Kidney (tissue), 14 donors: ENCODE results near the gene IQCN. TPM values are rescaled to one million over a fixed set of nuclear protein-coding genes. Genes with fewer than 3 reads are reported as not detected.

Experiments used
- DNase-seq, 5 donors: peaks; one replicate each; pipeline ENCODE4 v3.0.0-alpha.2; 2013 to 2020
- FAIRE-seq: peaks from 2 replicates; lab custom pipeline; 2012; peaks lifted over from hg19 to GRCh38; lab: Jason Lieb, UNC
- H3K27ac ChIP-seq, 2 donors: one replicate each; pipeline ENCODE4 v1.7.0; 2013; ENCODE audit warnings: low read depth in 2 of 2, low read length in 2 of 2, inconsistent platforms in 1 of 2
- H3K27me3 ChIP-seq: one replicate; pipeline ENCODE4 v1.7.1; 2013; ENCODE audit warnings: low read length, inconsistent platforms; ENCODE audit not compliant: control insufficient read depth, insufficient read depth
- H3K36me3 ChIP-seq, 3 donors: one replicate each; pipeline versions ENCODE4 v1.7.0 to v1.7.1; 2013; ENCODE audit warnings: low read length in 3 of 3, control low read depth in 1 of 3, inconsistent platforms in 1 of 3; ENCODE audit not compliant: insufficient read depth in 3 of 3, control insufficient read depth in 2 of 3
- H3K4me1 ChIP-seq, 3 donors: one replicate each; pipeline versions ENCODE4 v1.7.0 to v1.7.1; 2013; ENCODE audit warnings: low read length in 3 of 3, inconsistent platforms in 1 of 3, low read depth in 1 of 3; ENCODE audit not compliant: control insufficient read depth in 2 of 3, insufficient read depth in 2 of 3
- H3K4me3 ChIP-seq, 3 donors: one replicate each; pipeline versions ENCODE4 v1.7.0 to v1.8.1; 2013; ENCODE audit warnings: low read length in 3 of 3, control low read depth in 1 of 3, inconsistent platforms in 1 of 3
- H3K9ac ChIP-seq, 3 donors: one replicate each; pipeline versions ENCODE4 v1.7.0 to v1.7.1; 2013; ENCODE audit warnings: low read length in 3 of 3, control low read depth in 1 of 3, inconsistent platforms in 1 of 3
- H3K9me3 ChIP-seq, 3 donors: one replicate each; pipeline versions ENCODE4 v1.7.0 to v1.7.1; 2013; ENCODE audit warnings: low read length in 3 of 3, control low read depth in 1 of 3, inconsistent platforms in 1 of 3; ENCODE audit not compliant: control insufficient read depth in 2 of 3, insufficient read depth in 1 of 3
- CTCF ChIP-seq: IDR thresholded peaks from 3 replicates; pipeline ENCODE4 v1.5.1; 2012; ENCODE audit warnings: mild to moderate bottlenecking, moderate library complexity, borderline replicate concordance; ENCODE audit not compliant: insufficient read depth; ENCODE audit errors: extremely low read depth
- intact Hi-C: fragments of 100-400 bp; cut with DNase I; formaldehyde crosslinking; loops from one replicate; pipeline ENCODE4 v1.11.1; 2022
- polyA plus RNA-seq: library from polyadenylated mRNA; stranded (reverse); fragments of 350-450 nt; fragmentation: Illumina TruSeq; extraction: RNeasy Lipid Tissue Mini Kit (QIAGEN cat#74804); gene quantifications from one replicate; pipeline ENCODE4 v1.2.3, GENCODE V29; 2014; ENCODE audit warnings: low read depth, low replicate concordance; ENCODE audit not compliant: insufficient read depth
- total RNA-seq: library from RNA; stranded (reverse); fragmentation: NEBNext Ultra II Directional; extraction: Animal tissue kit (Norgen Biotek cat#: 25700); gene quantifications from one replicate; pipeline ENCODE4 v1.2.1, GENCODE V29; 2021
- donor health status: control.
- donor health status: control.
- donor health status: control.
- donor health status: control.
- donor health status: control.
- donor health status: DM: yes; HTN: yes; CAD: no.
- donor health status: Normal renal cell carcinoma (clear cell type).

The IQCN gene
- total and polyA plus RNA-seq, 2 donors from 2014 or later: 0.82 to 6.3 TPM

GRCh38 chr19:18312092-18312534 lies 37.9 kb upstream of the IQCN start:
- peaks cover 0 to 8% (median 3%) of the 10 kb centered on the region in 3 donors for H3K36me3 ChIP-seq
- TF ChIP-seq CTCF: no peak
- DNase-seq (no peak), FAIRE-seq (no peak)
- no peaks in the 10 kb centered on the region for H3K27me3 ChIP-seq
- H3K27ac ChIP-seq: no peak overlapping the region
- H3K4me1 ChIP-seq: peaks cover 0 to 6% (median 0%) of the 10 kb centered on the region in 3 donors
- H3K9me3 ChIP-seq: no peaks in the 10 kb centered on the region
- intact Hi-C loops: no loop called here
- H3K4me3 ChIP-seq: no peak overlapping the region
- no peak overlapping the region for H3K9ac ChIP-seq

DNA sequence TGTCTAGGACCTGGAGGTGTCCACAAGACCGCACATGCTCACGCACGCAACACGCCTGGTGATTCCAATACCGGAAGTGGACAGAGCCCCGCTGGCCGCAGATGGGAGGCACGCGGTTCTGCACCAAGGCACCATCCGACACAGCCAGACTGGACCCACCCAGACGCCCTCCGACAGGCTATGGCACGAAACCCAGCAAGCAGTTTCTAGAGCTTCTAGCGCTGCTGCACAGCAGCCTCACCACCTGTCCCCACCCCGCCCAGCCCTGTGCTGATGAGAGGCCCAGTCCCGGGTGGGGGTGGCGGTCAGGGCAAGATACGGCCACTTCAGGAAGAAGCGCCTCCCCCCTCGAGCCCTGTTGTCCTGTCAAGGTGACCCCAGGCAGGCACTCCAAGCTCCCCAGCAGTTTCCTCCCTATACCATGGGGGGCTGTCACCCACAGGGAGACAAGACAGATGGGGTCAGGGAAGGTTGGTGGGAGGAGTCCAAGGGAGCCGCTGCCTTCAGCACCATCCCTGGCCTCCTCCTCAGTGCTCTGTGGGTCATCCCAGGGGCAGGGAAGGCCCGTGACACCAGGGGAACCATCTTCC lies 37.3 kb upstream of the IQCN start:
- no peak overlapping the region for H3K9ac ChIP-seq
- no peaks in the 10 kb centered on the region for H3K27me3 ChIP-seq
- H3K27ac ChIP-seq: no peak overlapping the region
- no peaks in the 10 kb centered on the region for H3K9me3 ChIP-seq
- DNase-seq: no peak
- H3K4me3 ChIP-seq: no peak overlapping the region
- peaks cover 0 to 8% (median 3%) of the 10 kb centered on the region in 3 donors for H3K36me3 ChIP-seq
- TF ChIP-seq CTCF: no peak
- intact Hi-C loops: no loop called here
- FAIRE-seq: no peak
- peaks cover 0 to 6% (median 0%) of the 10 kb centered on the region in 3 donors for H3K4me1 ChIP-seq

- Histone ChIP-seq H3K9me3 (no peaks in the 10 kb centered on the region), H3K27me3 (no peaks in the 10 kb centered on the region), H3K27ac (no peak overlapping the region), H3K9ac (no peak overlapping the region), H3K36me3 (peaks cover 0 to 8% (median 3%) of the 10 kb centered on the region in 3 donors), H3K4me3 (no peak overlapping the region), H3K4me1 (peaks cover 0 to 12% (median 0%) of the 10 kb centered on the region in 3 donors)
- intact Hi-C loops: no loop called here
- no peak for TF ChIP-seq CTCF
- DNase-seq (no peak), FAIRE-seq (no peak)
Observed at GRCh38 chr19:18310966-18311365, 36.7 kb upstream of the IQCN start.
